Stimulated activated CD4-positive, alpha-beta T cell treated with anti-CD3 and anti-CD28 coated beads, Interleukin-4, amount 100 ng/mL, for 24 hours (primary cell): Measurements from ENCODE around the gene CBFA2T2.
"Not testable (repeated sequence)": the region's sequence is repeated elsewhere in the genome, so short reads cannot be mapped to it uniquely, and the experiment has no call there.

ENCODE experiments used
- DNase-seq: peaks from one replicate; pipeline ENCODE4 v3.0.0-alpha.2; 2020

CBFA2T2 gene

DNA sequence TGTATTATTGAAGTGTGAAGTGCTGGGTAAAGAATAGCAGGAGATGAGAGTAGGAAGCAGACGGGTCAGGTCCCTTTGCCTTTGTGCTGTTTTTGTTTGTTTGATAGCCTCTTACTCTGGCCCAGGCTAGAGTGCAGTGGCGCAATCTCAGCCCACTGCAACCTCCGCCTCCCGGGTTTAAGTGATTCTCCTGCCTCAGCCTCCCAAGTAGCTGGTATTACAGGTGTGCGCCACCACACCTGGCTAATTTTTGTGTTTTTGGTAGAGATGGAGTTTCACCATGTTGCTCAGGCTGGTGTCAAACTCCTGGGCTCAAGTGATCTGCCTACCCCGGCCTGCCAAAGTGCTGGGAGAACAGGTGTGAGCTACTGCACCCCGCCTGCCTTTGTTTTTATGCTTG, 18.1 kb downstream of the CBFA2T2 start:
- not testable (repeated sequence) for DNase-seq

DNA sequence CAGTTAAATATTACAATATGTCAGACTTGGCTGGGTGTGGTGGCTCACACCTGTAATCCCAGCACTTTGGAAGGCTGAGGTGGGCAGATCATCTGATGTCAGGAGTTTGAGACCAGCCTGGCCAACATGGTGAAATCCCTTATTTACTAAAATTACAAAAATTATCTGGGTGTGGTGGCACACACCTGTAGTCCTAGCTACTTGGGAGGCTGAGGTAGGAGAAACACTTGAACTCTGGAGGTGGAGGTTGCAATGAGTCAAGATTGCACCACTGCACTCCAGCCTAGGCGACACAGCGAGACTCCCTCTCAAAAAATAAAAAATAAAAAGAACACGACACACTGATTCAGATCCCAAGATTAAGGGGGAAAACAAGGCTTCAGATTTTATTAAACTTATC, 19.2 kb downstream of the CBFA2T2 start:
- DNase-seq, result not testable (repeated sequence)

DNA sequence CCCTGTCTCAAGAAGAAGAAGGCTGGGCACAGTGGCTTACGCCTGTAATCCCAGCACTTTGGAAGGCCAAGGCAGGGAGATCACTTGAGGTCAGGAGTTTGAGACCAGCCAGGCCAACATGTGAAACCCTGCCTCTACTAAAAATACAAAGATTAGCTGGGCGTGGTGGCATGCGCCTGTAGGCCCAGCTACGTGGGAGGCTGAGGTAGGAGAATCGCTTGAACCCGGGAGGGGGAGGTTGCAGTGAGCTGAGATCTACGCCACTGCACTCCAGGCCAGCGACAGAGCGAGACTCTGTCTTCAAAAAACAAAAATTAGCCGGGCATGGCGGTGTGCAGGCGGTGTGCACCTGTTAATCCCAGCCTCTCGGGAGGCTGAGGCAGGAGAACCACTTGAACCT, 22.0 kb downstream of the CBFA2T2 start:
- DNase-seq, result not testable (repeated sequence)

DNA sequence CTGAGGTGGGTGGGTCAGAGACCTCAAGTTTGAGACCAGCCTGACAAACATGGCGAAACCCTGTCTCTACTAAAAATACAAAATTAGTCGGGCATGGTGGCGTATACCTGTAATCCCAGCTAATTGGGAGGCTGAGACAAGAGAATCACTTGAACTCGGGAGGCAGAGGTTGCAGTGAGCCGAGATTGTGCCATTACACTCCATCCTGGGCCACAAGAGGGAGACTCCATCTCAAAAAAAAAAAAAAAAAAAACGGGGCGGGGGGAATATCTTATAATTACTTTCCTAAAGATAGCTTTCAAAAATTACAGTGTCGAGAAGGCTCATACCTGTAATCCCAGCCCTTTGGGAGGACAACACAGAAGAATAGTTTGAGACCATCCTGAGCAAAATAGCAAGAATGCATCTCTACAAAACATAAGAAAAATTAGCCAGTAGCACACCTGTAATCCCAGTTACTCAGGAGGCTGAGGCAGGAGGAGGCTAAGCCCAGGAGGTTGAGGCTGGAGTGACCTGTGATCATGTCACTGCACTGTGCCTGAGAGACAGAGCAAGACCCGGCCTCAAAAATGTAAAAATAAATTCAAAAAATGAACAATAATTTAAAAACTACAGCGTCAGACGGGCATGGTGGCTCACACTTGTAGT, 25.8 kb downstream of the CBFA2T2 start:
- no peak for DNase-seq

DNA sequence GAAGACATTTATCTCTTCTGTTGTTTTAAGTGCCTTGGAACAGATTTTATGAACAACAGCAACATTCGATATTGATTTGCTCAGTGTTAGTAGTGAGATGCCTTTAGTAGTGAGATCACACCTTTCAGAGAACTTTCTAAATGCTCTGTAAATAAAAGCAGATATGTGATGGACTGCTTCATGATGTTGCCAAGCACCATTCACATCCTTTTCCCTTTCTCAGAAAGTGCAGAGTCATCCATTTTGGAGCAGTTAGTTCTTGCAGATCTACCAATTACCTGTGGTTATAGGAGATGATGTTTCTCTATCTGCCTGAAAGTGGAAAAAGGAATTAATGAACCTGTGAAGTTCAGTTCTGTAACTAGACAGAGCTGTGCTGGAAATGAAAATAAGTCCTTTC, 27.0 kb downstream of the CBFA2T2 start:
- DNase-seq, result no peak

DNA sequence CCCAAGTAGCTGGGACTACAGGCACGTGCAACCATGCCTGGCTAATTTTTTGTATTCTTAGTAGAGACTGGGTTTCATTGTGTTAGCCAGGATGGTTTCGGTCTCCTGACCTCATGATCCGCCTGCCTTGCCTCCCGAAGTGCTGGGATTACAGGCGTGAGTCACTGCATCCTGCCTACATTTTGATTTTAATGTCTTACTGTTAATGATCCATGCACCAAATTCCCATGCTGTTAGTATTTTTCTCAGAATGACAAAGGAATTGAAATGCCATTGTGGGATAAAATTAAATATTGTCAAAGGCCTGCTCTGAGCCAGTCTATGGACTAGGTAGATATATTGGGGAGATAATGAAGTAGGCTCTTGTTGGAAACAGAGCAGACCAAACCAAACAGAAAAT, 28.2 kb downstream of the CBFA2T2 start:
- DNase-seq, result no peak

DNA sequence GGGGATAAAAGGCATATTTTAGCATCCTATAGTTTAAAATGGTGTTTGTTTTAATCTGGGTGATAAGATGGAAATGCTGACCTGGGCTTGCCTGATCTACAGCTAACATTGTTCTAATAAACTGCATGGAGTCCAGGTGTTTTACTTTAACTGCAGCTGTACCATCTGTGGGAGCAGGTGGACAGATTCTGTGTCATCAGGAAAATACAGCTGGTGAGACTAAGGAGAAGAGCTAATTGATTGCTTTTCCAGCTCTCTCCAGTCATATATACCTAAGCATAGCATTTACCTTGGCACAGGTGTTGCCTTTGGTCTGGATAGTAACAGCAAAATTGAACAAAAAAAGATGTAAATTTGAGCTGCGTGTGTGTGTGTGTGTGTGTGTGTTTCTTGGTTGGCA, 31.6 kb downstream of the CBFA2T2 start:
- no peak for DNase-seq

DNA sequence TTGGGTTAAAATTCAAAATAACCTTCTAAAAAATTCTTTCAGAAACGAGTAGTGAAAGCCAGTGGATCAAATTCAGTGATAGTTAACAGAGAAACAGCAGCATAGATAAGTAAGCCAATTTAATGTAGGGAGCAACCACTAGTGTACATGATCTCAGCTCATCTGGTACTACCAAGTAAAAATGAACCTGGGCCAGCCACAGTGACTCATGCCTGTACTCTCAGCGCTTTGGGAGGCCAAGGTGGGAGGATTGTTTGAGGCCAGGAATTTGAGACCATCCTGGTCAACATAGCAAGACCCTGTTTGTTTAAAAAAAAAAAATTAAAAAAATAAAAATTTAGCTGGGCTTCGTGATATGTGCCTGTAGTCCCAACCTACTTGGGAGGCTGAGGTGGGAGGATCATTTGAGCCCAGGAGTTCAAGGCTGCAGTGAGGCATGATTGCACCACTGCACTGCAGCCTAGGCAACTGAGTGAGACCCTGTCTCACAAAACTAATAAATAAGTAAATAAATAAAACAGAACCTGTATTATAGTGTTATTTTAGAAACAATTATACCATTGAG, 32.4 kb downstream of the CBFA2T2 start:
- DNase-seq, result peak; percentile 9

DNA sequence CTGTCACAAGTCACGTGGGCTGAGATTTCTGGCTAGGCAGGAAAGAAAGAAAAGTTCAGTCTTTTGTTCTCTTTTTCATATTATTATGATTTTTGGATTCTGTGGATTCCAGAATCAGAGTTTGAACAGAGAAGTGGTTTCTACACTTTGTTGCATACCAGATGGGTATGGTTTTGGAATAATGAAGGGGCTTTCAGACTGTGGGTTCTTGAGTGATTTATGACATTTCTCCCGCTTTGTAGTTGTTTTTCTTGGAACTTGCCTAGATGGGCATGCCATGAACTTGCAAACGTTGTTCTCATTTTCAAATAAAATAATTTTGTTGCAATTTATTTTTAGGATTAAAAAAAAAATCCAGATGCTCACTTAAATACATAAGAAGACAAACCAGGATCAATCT, 34.4 kb downstream of the CBFA2T2 start:
- DNase-seq, result no peak

DNA sequence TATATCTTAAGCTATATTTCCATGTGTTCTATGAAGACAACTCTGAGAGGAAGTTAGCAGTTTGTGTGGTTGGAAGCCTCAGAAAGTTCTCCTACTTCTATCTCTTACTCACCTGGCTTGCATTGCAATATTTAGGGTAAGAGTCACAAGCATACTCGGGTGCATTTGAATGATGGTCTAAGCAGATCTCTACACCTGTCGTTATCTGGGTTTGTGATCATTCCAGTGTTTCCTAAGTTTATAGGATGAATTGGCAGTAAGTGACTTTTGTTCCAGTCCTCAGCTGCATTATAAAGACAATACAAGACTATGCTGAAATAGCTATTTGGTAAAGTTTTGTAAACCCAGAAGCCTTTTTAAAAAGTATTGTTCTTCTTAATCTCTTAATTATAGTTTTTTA, 36.9 kb downstream of the CBFA2T2 start:
- no peak for DNase-seq

DNA sequence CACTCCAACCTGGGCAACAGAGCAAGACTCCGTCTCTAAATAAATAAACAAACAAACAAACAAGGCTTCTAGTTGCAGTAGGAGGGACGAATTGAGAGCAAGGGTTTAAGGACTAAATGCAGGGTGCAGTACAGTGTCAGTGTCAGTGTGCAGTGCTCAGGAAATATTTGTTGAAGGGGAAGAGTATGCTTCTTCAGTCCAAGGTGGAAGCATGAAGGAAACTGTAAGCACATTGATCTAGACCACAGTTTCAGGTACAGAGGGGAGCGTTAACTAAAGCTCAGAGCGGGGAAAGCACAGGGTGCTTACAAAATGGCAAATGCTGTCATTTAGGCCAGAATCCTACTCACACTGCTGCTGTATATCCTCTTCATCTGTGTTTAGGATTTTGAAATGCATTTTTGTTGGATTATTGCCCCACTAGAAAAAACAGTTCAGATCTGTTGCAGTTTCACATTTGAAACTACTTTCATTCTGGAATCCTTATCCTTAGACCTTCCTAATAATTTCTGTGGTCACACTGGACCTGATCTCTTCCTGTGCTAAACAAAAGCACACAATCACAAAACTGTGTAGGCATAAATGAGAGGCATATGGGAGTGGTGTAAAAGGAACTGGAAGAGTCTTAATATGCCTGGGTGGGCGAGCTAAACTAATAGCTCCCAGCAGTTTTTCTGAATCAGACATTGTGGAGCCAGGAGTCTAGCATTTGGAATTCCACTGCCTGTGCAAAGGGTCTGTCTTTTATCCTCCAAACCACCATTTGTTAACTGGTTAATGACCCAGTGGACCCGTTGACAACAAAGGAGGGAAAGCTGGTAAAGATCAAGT, 41.4 kb downstream of the CBFA2T2 start:
- DNase-seq, result no peak

DNA sequence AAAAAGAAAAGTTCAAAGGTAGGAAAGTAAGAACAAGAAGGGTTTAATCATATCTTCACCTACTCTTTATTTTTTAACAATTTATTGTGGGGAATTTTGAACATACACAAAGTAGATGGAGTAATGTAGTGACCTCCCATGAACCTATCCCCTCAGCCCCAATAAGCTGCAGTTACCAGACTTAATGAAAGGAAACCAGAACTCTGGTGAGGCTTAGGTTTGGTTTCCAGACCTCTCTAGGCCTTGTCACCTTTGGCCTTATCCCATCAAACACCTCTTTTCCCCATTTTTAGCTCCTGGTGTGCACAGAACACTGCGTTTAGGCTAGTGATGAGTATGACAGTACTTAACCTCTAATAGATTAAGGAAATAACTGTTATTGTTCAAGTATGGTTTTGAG, 42.0 kb downstream of the CBFA2T2 start:
- no peak for DNase-seq

DNA sequence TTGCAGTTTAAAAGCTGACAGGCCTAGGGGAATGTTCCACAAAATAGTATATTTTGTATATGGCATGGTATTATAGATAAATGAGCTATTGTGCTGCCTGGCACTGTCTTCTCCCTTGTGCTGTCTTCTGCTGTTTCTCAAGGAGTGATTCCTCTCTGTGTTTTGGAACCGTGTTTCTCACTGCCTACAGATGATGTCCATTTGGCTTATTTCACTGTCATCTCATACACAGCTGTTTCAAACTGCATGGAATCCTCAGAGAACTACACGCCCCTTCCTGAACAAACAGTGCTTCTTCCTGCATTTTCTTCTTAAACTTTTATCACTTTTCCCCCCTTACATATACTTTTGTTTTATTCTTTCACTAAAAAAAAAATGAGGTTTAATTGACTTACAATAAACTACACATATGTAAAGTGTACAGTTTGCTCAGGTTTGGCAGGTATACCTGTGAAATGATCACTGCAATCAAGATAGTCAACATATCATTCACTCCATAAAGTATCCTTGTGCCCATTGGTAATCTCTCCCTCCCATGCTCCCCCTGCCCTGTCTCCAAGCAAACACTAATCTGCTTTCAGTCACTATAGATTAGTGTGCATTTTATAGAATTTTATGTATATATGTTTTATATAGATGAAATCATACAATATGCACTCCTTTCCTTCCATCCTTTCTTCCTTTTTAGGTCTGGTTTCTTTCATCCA, 43.0 kb downstream of the CBFA2T2 start:
- DNase-seq, result no peak

DNA sequence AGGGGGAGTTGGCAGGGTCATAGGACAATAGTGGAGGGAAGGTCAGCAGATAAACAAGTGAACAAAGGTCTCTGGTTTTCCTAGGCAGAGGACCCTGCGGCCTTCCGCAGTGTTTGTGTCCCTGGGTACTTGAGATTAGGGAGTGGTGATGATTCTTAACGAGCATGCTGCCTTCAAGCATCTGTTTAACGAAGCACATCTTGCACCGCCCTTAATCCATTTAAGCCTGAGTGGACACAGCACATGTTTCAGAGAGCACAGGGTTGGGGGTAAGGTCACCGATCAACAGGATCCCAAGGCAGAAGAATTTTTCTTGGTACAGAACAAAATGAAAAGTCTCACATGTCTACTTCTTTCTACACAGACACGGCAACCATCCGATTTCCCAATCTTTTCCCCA, 45.8 kb downstream of the CBFA2T2 start:
- not testable (repeated sequence) for DNase-seq

DNA sequence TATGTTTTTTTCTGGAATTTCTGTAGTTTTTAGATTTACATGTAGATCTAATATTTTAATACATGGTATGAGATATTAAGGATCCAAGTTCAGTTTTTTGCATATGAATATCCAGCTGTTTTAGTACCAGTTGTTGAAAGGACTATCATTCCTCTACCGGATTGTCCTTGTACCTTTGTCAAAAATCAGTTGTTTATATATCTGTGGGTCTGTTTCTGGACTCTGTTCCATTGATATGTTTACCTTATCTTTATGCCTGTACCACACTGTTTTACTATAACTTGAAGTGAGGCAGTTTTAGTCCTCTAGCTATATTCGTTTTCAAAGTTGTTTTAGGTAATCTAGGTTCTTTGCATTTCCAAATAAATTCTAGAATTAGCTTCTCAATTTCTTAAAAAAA, 47.7 kb downstream of the CBFA2T2 start:
- DNase-seq, result no peak

DNA sequence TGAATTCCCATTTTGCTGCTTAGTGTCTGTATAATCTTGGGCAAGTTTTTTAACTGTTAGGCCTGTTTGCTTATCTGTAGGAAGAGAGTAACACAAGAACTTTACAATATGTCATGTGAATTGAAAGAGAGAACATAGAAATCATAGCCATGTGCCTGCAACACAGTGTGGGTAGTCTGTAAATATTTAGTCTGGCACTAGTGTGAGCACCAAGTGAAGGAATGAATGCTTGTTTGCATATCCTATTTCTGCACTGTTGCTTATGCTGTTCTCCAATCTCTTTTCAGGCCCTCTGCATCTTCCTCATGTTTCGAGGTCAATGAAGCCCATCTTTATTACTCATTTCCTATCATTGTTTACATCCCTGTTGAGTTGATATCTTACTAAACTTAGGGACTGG, 49.2 kb downstream of the CBFA2T2 start:
- DNase-seq, result no peak

DNA sequence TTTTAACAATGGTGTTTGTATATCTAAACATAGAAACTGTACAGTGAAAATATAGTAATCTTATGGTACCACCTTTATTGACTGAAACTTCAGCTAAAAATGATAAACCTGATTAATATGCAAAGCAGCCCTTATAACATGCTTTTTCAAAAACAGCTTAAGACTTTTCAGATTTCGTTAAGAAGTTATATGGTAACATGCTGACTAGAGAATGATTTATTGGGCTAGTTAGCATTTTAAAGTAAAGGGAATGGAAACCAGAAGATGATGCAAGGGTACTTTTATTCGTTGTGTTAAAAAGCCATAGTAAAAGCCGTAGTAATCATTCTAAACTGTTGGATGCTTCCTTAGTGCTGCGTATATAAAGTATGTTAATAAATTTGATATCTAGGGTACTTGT, 50.5 kb downstream of the CBFA2T2 start:
- no peak for DNase-seq

DNA sequence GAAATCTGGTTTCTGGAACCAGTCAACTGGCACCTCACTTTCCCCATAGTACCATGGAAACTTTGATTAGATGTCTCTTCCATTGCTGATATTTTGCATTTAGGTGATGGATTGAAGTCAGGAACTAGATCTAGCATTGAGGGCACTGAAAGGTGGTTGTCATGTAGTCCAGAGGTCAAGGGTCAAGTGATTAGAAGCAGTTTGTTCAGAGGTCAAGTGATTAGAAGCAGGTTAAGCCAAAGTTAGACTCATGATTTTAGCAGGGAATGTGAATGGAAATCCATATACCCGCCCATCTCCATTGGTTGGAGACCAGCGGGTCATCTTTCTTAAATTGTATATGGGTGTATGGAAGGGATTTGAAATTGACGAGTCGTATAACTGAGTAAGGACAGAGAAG, 51.2 kb downstream of the CBFA2T2 start:
- no peak for DNase-seq

DNA sequence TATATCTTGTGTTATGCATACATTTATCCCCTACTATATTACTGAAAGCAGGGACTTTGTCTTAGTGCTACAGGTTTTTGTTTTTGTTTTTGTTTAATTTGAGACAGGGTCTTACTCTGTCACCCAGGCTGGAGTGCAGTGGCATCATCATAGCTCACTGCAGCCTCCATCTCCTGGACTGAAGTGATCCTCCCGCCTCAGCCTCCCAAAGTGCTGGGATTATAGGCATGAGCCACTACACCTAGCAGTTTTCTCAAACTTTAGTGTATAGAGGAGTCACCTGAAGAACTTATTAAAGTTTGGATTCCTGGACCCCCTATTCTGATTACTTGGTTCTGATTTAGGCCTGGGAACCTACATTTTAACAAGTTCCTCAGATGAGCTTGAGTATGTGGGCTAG, 51.9 kb downstream of the CBFA2T2 start:
- DNase-seq, result no peak

DNA sequence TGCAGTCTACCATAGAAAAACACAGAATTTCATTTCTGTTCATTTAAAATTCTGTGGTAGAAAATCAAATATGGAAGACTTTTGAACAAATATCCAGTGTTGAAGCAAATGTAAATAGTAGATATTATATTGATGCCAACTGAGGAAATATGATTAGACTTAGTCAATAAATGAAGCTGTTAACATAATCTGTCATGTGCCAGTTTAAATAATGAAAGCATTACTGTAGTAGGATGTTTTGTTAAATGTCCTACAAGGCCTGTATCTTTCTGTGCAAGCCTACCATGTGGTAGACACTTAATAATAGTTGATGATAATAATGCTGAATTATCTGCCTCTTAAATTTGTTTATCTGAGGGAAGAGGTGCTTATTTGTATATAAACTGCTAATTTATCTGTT, 55.9 kb downstream of the CBFA2T2 start:
- DNase-seq, result no peak

DNA sequence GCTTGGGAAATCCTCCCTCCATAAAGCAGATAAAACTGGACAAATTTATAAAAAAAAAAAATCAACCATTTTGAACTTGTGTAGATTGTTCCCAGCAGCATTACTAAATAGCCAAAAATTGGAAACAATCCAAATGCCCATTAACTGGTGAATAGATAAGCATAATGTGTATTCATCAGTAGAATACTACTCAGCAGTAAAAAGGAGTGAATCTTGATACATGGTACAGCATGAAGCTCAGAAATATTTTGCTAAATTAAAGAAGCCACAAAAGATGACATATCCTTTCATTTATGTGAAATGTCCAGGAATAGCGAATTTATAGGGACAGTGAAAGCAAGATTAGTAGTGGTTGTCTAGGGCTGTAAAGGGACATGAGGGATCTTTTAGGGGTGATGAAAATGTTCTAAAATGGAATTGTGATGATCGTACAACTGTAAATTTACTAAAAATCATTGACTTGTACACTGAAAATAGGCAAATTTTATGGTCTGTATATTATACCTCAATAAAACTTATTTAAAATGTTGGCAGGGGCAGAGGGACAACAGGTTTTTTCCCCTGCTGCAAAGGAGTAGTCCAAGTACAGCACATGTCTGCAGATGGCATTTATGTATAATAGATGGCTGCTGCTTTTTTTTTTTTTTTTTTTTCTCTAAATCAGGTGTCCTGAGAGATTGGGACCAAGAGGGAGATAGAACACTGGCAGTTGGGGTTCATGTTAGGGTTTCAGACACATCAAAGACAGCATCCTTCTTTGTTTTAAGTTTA, 59.5 kb downstream of the CBFA2T2 start:
- DNase-seq, result no peak

DNA sequence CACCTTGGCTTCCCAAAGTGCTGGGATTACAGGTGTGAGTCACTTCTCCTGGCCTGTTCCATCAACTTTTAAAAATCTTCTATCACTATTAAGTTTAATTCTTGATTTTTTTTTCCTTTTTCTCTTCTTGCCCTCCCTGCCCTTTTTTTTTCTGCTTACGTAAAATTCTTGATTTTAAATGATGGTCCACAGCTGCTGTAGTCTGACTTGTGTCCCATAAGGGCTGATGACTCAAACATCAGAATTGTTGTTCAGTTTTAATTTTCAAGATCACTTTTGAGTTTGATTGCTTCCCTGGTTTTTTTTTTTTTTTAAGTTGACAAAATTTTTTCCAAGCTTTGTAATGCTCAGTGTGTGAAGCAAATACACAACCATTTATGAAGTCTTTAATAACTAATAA, 61.9 kb downstream of the CBFA2T2 start:
- DNase-seq, result no peak

DNA sequence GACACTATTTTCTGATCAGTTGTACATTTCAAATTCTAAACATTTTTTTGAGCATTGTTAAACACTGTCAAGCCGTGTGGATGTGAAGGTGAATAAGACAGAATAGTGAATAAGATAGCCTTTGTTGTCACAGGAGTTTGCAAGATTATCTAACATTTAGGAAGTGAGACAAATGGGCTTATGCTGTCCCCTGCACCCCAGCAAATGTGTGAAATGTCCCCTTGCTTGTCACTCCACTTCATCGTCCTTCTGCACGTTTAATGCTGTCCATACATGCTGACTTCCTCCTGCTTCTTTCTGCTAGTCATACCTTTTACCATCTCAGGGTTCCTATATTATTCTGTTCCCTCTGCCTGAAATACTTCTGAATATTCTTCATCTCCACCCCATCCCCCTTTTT, 62.6 kb downstream of the CBFA2T2 start:
- DNase-seq, result no peak
